HepG2 (cell line): ENCODE measurements around the gene GUCY2C.

ENCODE experiments used
- AGO2 ChIP-seq: fragments of 200-400 bp; formaldehyde crosslinking; optimal IDR thresholded peaks from 2 replicates; pipeline ENCODE3; 2017; ENCODE audit warnings: mild to moderate bottlenecking, low read depth, low read length, moderate library complexity
- ARNT2 ChIP-seq: sonication (generic); formaldehyde crosslinking; IDR thresholded peaks from 2 replicates; pipeline ENCODE4 v1.8.0; 2022; ENCODE audit warnings: mild to moderate bottlenecking, low read depth, missing genetic modification reagents, moderate library complexity
- BRCA1 ChIP-seq: sonication (generic); formaldehyde crosslinking; IDR thresholded peaks from 2 replicates; pipeline ENCODE4 v1.4.0; 2020; ENCODE audit warnings: missing genetic modification reagents
- MAX ChIP-seq: IDR thresholded peaks from 2 replicates; pipeline ENCODE4 v1.6.1; 2012; ENCODE audit warnings: inconsistent platforms
- MNT ChIP-seq: fragments of 450-650 bp; IDR thresholded peaks from 2 replicates; pipeline ENCODE4 v1.6.1; 2016
- SIX4 ChIP-seq: sonication (generic); formaldehyde crosslinking; IDR thresholded peaks from 2 replicates; pipeline ENCODE4 v1.4.0; 2020; ENCODE audit warnings: missing genetic modification reagents
- SMAD1 ChIP-seq: sonication (generic); formaldehyde crosslinking; IDR thresholded peaks from 2 replicates; pipeline ENCODE4 v1.4.0; 2020; ENCODE audit warnings: missing genetic modification reagents, low read depth, mild to moderate bottlenecking, borderline replicate concordance
- SOX5 ChIP-seq: IDR thresholded peaks from 2 replicates; pipeline ENCODE4 v1.6.1; 2016; ENCODE audit warnings: borderline replicate concordance
- ZBTB20 ChIP-seq: sonication (generic); formaldehyde crosslinking; IDR thresholded peaks from 2 replicates; pipeline ENCODE4 v1.8.1; 2023; ENCODE audit warnings: missing genetic modification reagents, low read depth, mild to moderate bottlenecking, borderline replicate concordance
- ZFX ChIP-seq: sonication (generic); formaldehyde crosslinking; IDR thresholded peaks from 2 replicates; pipeline ENCODE4 v1.4.0; 2020; ENCODE audit warnings: mild to moderate bottlenecking, low read depth, missing genetic modification reagents, moderate library complexity
- ZNF572 ChIP-seq: sonication (generic); formaldehyde crosslinking; IDR thresholded peaks from 2 replicates; pipeline ENCODE4 v1.5.1; 2020; ENCODE audit warnings: mild to moderate bottlenecking, missing genetic modification reagents

GRCh38 chr12:14643251-14643650 is 53.1 kb downstream of the GUCY2C start:
- TF ChIP-seq ZNF572 (CRISPR knock-in tag) (no peak), ZFX (CRISPR knock-in tag) (no peak), AGO2 (no peak), ZBTB20 (no peak), MAX (no peak), SOX5 (no peak), SIX4 (CRISPR knock-in tag) (no peak), MNT (no peak), BRCA1 (CRISPR knock-in tag) (no peak), SMAD1 (CRISPR knock-in tag) (no peak), ARNT2 (CRISPR knock-in tag) (no peak)
